Stimulated activated CD8-positive, alpha-beta memory T cell treated with anti-CD3 and anti-CD28 coated beads, Interleukin-15, amount 100 ng/mL, for 24 hours (primary cell): Measurements from ENCODE around the gene KRTDAP.

Experiments used
- DNase-seq: peaks from one replicate; pipeline ENCODE4 v3.0.0-alpha.2; 2020; ENCODE audit warnings: low read depth

The KRTDAP gene

DNA sequence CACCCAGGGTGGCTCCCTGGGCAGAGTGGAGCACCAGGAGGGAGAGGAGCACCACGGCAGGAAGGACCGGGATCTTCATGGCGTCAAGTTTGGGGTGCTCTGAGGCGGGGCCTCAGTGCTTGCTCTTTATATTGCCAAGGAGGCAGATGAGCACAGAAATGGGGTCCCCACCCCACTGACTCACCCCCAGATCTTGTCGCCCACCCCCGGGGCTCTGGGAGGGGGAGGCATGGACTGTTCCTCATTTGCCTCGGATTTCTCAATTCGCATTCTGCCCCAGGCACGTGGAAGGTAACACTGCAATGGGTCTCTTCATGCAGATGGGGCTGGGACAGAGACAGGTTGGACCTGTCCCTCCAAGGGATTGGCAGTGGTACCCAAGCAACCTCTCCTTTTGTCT lies at the start of gene KRTDAP:
Gene KRTDAP (minus strand): TSS at position 101 of the 400 bp plus-strand sequence. CDS start 22 bp downstream, at position 79.
- no peak for DNase-seq

DNA sequence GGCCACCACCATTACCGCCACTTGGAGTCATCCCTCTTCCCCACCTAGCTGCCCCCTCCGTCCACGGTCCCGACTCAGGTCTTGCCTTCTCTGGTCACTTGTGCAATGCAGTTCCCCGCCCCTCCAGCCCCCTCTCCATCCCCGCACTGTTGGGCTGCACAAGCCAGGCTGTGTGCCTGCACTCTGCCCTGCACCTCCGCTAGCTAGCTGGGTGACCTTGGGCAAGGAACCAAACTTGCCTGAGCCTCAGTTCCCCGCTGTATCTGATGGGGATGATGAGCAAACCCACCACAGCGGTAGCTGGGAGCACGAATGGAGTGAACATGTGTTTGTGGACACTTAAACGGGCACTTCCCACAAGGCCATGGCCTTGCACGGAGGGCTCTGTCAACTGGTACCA lies 49.6 kb upstream of the KRTDAP start:
- no peak for DNase-seq

DNA sequence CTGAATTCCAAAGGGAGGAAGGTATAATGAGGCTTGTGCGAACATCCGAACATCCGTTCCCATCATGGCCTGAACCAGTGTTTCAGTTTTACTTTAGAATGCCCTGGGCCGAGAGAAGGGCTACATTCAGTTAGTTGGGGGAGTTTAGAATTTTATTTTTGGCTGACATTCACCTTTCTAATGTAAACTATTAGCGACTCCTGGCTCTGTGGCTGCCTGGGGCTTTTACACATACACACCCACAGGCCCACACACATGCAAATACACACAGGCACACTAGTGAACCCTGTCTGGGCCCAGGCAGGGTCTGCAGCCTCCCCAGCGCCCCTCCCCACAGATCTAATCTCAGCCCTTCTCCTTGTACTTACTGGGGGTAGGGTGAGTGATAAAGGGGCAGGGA lies 49.0 kb upstream of the KRTDAP start:
- DNase-seq: no peak

DNA sequence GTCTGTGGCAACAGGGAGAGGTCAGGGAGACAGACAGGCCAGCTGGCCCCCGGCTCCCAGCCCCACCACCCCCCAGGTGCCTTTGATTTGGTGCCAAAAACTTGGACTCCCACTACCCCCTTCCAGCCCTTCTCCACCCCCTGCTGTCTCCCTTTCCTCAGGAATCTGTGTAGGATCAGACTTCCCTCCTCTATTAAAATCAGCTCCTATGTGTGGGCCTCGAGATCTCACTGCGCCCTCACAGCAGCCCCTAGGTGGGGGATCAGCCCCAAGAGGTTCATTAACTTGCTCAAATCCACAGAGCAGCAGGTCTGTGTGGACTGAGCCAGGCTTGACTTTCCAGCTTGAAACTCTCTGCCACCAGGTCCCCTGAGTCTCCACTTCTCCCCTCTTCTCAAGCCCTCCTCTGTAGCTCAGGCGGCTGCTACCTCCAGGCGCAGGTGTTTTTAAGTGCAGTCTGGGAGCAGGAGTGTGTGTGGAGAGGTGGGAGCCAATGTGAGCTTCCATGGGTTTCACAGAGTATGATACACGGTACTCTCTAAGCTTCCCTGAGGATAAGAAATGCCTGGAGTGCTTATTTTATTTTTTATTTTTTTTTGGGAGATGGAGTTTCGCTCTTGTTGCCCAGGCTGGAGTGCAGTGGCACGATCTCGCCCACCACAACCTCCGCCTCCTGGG lies 44.7 kb upstream of the KRTDAP start:
- DNase-seq: no peak

DNA sequence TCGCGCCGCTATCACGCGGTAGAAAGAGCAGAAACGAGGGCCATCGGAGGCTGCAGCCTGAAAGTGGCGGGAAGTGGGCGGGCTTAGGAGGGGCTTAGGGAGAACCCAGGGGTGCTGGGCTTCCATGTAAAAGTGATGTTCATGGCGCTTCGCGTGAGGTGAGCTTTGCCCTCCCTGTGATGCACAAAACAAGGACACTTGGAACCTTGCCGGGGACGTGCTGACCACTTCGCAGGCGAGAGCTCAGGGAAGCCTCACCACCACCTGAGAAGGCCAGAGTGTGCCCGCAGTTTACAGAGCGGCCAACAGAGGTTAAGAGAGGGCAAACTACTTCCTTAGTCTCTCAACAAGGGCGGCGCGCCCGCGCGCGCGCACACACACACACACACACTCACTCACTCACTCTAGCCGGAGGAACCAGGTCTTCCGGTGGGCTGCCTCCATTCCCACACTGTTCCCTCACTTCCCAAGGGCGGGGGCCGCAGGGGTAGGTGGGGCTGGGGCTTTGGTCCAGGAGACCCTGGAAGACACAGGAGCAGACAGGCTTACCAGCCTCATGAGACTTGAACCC lies 43.6 kb upstream of the KRTDAP start:
- DNase-seq: no peak

GRCh38 chr19:35533201-35533821 lies 43.0 kb upstream of the KRTDAP start, which contains the start of gene GAPDHS:
Gene GAPDHS, plus strand, starts transcription at chr19:35533456. Its CDS starts 72 bp downstream, at chr19:35533528.
- no peak for DNase-seq

DNA sequence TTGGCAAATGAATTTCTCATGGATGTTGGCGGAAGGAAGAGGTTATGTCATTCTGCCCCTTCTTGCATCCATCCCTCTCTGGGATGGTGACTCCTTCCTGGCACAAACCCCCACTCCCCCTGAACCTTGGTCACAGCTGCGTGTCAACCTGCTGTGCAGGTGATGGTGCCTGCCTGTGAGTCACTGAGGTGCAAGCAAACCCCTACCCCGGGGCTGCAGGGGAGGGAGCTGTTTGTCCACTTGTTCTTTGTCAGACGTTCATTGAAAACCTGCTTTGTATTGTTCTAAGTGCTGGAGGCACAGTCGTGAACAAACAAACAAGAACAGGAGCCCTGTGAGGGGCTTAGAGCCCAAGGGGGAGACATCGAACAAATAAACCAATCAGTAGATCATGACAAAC lies 41.0 kb upstream of the KRTDAP start:
- DNase-seq: no peak

DNA sequence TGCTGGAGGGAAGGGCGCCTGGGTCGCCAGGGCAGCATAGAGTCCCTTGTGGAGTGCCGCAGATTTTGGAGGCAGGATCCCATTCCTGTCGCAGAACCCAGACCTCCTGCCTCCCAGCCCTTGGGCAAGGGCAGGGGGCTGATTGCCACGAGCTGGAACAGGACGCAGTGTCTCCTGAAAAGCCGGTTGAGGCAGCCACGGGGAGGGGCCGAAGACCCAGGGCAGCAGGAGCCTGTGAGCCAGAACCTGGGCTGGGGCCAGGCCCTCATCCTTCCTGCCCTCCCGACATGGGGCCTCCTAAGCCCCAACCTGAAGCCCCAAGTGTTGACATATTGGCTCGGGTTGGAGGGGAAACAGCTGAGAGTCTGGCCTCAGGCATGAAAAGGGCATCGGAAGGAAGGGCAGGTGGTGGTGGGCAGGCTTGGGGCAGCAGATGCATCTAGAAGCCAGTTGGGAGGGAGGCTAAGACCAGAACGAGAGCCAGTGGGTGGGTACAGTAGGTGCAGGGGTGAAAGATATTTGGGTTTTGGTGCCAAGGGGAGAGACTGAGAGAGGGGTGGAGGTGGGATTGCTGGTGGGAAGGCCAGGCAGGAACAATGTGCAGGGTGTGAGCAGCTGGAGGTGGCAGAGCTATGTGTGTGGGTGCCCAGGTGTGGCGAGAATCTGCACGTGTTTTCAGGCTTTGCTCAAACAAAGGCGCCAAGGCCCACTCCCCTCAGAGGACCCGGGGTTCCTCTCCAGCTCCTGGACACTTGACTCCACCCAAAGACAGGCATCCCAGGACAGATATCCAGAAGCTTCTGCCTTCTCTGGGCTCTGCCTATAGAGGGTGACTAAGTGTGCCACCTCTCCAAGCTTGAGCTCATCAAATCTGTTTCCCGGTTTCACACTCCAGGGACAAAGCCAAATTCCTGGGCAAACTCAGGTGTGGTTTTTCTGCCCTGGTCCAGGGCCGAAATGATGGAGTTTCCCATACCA lies 39.3 kb upstream of the KRTDAP start:
- DNase-seq: no peak

- no peak for DNase-seq
Measured at GRCh38 chr19:35528218-35529038, 38.2 kb upstream of the KRTDAP start, which contains the start of gene SBSN. Gene SBSN, minus strand, starts transcription at chr19:35528311. Its CDS starts 30 bp downstream, at chr19:35528281.

- no peak for DNase-seq
Measured at GRCh38 chr19:35525873-35526272, 35.6 kb upstream of the KRTDAP start.

GRCh38 chr19:35524181-35524837 lies 34.0 kb upstream of the KRTDAP start:
- DNase-seq: no peak

DNA sequence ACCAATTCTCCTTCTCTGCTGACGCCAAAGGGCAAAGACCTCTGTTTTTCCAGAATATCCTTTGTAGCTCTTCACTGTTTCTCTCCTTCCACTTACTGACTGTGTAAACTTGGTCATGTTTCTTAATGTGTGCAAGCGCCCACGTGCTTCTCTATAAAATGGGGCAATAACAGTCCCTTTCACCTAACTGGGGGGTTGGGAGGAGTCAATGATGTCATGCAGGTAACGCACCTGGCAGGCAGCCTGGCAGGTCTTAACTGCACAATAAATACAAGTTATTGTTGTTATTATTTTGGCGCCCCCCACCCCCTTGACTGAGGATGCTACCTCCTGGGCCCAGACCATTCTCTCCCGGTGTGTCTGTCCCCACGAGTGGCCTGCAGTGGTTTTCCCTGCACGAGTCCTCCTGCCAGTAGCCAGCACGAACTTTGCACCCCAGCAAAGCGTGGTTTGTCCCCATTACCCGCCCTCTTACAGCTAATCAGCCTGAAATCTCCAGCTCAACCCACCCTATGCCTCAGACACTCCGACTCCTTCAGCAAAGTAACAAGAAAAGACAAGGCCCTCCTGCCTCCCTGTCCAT lies 32.6 kb upstream of the KRTDAP start:
- DNase-seq: no peak

DNA sequence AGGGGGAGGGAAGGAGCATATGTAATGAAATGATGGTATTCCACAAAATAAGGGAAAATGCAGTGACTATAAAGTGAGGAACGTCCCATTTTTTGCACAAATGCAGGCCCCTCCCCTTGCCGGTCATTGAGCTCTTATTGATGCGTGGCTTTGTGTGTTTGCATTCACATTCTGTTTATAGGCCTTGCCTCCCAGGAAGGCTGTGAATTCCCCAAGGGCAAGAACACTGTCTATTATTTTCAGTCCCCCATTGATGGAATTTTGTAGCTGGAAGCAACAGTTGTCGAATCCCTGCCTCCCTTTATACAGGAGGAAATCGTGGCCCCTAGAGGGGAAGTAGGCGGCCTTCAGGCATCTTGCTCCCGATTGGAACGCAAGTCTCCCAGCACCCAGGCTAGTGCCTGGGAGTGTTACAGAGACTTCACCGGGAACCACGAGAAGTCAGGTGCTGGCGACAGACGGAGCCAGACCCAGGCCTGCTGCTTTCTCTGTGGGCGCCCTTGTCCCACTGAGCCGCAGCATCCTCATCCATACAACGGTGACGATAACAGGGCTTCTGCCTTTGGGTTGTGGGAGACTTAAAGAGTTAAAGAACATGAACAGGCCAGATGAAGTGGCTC lies 31.0 kb upstream of the KRTDAP start:
- no peak for DNase-seq

DNA sequence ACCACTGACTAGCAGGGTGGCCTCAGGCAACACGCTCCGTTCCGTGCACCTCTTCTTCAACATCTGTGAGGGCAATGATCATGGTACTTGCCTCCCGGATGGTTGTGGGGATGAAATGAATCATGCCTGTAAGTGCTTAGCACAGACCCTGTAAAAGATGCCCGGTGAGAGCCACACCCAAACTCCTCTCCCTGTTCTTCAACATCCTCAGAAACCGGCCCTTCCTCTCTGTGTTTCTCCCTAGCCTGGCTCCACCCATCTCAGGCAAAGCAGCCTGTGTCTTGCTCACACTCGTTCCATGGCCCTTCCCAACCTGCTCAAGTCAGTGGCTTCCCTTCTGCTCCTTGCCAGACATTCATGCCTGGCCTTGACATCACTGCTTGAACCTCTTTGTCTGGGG lies 29.0 kb upstream of the KRTDAP start:
- no peak for DNase-seq

DNA sequence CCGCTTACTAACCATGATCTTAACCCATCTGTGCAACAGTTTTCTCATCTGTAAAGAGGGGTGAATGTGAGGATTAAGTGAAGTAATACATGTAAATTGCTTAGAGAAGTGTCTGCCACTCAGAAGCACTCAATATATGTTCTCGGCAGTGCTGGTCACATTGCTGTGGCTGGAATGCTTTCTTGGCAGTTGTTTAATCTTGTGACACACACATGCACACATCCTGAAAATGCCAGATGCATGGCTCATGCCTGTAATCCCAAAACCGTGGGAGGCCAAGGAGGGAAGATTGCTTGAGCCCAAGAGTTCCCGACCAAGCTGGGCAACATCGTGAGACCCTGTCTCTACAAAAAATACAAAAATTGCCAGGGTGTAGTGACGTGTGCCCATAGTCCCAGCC lies 28.0 kb upstream of the KRTDAP start:
- DNase-seq: no peak

GRCh38 chr19:35517342-35517741 lies 27.1 kb upstream of the KRTDAP start:
- DNase-seq: no peak

DNA sequence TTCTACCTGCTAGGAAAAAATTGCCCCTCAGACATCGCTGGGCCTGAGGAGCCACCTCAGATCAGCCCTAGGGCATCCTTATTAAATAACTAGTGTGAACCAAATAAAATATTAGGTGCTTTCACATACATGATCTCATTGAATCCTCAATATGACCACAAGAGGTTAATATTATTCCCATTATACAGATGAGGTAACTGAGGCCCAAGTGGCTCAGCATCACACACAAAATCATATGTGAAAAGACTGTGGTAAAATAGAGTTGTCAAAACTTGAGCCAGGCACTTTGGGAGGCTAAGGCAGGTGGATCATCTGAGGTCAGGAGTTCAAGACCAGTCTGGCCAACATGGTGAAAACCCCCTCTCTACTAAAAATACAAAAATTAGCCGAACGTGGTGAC lies 26.0 kb upstream of the KRTDAP start:
- DNase-seq: no peak

DNA sequence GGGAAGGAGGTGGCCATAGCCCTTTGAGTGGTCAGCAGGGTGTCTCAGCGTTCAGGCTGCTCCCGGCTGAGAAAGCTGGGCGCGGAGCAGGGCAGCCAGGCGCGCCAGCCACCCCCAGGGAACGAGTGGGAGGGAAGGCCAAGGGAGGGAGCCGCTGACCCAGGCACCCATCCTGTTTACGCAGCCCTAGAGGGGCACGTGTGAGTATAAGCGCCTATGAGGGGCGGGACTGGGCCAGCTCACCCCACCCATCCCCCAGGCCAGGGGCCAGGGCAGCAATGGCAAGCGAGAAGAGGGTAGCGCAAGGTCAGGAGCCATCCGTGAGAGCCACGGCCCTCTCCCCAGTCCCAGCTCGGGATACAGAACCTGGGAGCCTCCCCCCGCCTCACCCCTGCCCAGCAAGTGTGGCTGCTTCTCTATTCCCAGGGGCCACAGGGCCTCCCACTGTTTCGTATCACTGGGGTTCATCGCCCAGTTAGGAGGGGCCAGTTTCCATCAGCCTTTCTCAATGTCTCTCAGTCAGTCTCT lies 24.1 kb upstream of the KRTDAP start:
- DNase-seq: no peak

DNA sequence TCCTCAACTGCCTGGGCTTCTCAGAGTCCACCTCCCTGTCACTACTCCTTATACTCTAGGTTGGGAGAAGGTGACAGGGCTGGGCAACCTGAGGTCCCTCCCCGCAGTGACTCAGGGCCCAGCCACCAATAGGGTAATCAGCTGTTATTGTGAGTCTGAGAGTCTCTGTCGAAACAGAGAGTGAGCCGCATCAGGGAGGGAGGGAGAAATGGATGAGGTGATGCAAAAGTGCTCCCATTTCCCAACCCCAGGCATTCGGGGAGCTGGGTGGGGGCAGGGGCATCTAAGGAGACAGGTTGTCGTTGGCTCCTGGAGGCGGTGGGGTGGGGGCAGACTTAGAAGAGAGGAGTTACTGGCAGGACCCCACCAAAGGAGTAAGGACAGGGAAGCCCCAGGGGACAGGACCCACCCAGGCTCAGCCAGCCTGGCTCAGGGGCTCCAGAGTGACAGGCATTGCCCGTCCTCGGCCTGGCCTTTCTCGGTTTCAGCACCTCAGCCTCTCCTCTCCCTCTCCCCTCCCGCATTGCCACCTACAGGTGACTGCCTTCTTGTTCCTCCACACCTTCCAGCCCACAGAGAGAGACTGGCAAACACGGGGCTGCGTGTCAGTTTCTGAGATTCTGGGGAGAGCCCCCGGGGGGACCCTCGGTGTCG lies 23.5 kb upstream of the KRTDAP start, which contains the start of gene DMKN:
Gene DMKN (minus strand): TSS at position 22 of the 654 bp plus-strand sequence. CDS start 174 bp downstream, outside the sequence.
- no peak for DNase-seq
